Breast epithelium (tissue), 4 donors: ENCODE data around the gene CCND1. TPM values are rescaled to one million over a fixed set of nuclear protein-coding genes. Genes with fewer than 3 reads are reported as not detected.

Experiments
- DNase-seq, 2 donors: peaks; one replicate each; pipeline ENCODE4 v3.0.0-alpha.2; 2019; ENCODE audit warnings: low spot score in 2 of 2
- H3K27ac ChIP-seq, 2 donors: fragments of 200-600 bp; sonication (generic) in 1 of 2; one replicate each; pipeline ENCODE4 v1.5.1; 2016 to 2019; ENCODE audit warnings: mild to moderate bottlenecking in 1 of 2
- H3K27me3 ChIP-seq, 2 donors: fragments of 200-600 bp; sonication (generic) in 1 of 2; one replicate each; pipeline versions ENCODE4 v1.5.1 to v1.6.0; 2017 to 2019; ENCODE audit warnings: control low read depth in 1 of 2, mild to moderate bottlenecking in 1 of 2
- H3K36me3 ChIP-seq: fragments of 200-600 bp; one replicate; pipeline ENCODE4 v1.5.1; 2019
- H3K4me1 ChIP-seq, 2 donors: fragments of 200-600 bp; sonication (generic); one replicate each; pipeline ENCODE4 v1.5.1; 2016 to 2019; ENCODE audit warnings: control low read depth in 1 of 2
- H3K4me3 ChIP-seq, 3 donors: fragments of 200-600 bp; sonication (generic); 1 replicate in 2 of 3; 2 replicates in 1 of 3; pipeline ENCODE4 v1.5.1; 2016 to 2019; ENCODE audit warnings: mild to moderate bottlenecking in 3 of 3, moderate library complexity in 2 of 3
- H3K9me3 ChIP-seq, 2 donors: fragments of 200-600 bp; sonication (generic) in 1 of 2; one replicate each; pipeline ENCODE4 v1.5.1; 2016 to 2019; ENCODE audit warnings: control low read depth in 1 of 2
- CTCF ChIP-seq, 3 donors: fragments of 450-650 bp; IDR thresholded peaks; one replicate each; pipeline ENCODE4 v1.5.1; 2016 to 2017; ENCODE audit warnings: antibody characterized with exemption in 3 of 3, mild to moderate bottlenecking in 3 of 3, moderate library complexity in 3 of 3
- POLR2A ChIP-seq: fragments of 450-650 bp; IDR thresholded peaks from one replicate; pipeline ENCODE4 v1.6.1; 2016; ENCODE audit warnings: antibody characterized with exemption, mild to moderate bottlenecking, moderate library complexity
- POLR2AphosphoS5 ChIP-seq, 3 donors: sonication (generic); formaldehyde crosslinking; IDR thresholded peaks; one replicate each; pipeline ENCODE4 v1.6.1; 2017; ENCODE audit warnings: antibody characterized with exemption in 3 of 3
- intact Hi-C: fragments of 100-400 bp; cut with DNase I; formaldehyde crosslinking; loops from one replicate; pipeline ENCODE4 v1.15.1; 2023; ENCODE audit warnings: low total_unique reads
- total RNA-seq, 3 donors: library from RNA; depleted of rRNA; stranded (reverse); fragments of >200 nt; gene quantifications; one replicate each; pipeline ENCODE4 v1.1.0, GENCODE V29; 2016

The CCND1 gene
- total RNA-seq, 3 donors from 2014 or later, result 42.3 to 199 (median 99.0) TPM

GRCh38 chr11:69595805-69596665 lies 44.9 kb upstream of the CCND1 start:
- intact Hi-C loops, result no loop called here
- no peaks in the 10 kb centered on the region for H3K4me1 ChIP-seq
- DNase-seq, result no peak
- TF ChIP-seq POLR2AphosphoS5 (IDR thresholded peaks at IDR 0.05) (no peak), CTCF (IDR thresholded peaks at IDR 0.05) (no peak), POLR2A (no peak)
- no peaks in the 10 kb centered on the region for H3K9me3 ChIP-seq
- H3K4me3 ChIP-seq, result no peak overlapping the region
- H3K27me3 ChIP-seq, result no peaks in the 10 kb centered on the region
- no peak overlapping the region for H3K27ac ChIP-seq
- no peaks in the 10 kb centered on the region for H3K36me3 ChIP-seq

DNA sequence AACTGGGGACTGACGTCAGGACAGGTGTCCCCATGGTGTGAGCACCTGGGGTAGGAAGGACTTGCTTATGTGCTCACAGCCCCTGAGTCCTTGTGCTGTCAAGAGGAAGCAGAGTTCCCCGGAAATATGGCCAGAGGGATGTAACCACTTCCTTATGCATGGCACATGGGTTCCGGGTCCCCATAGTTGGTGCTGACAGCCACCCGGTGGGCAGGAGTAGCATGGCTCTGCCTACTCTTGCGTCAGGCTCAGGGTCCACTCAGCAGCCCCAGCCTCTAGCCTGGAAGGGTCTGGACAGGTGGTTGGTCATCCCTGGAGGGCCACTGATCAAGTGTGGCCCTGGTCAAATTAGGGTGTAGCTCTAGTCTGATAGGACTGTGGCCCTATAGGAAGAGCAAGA lies 42.8 kb upstream of the CCND1 start:
- intact Hi-C loops, result no loop called here
- H3K4me3 ChIP-seq, result no peak overlapping the region
- no peak overlapping the region for H3K27ac ChIP-seq
- no peak for TF ChIP-seq CTCF (IDR thresholded peaks at IDR 0.05)
- no peak for TF ChIP-seq POLR2AphosphoS5 (IDR thresholded peaks at IDR 0.05)
- DNase-seq, result no peak
- no peaks in the 10 kb centered on the region for H3K27me3 ChIP-seq
- H3K4me1 ChIP-seq, result no peaks in the 10 kb centered on the region
- no peaks in the 10 kb centered on the region for H3K9me3 ChIP-seq
- H3K36me3 ChIP-seq, result no peaks in the 10 kb centered on the region

GRCh38 chr11:69599502-69599901 lies 41.5 kb upstream of the CCND1 start:
- DNase-seq, result no peak
- no peak overlapping the region for H3K27ac ChIP-seq
- H3K36me3 ChIP-seq, result no peaks in the 10 kb centered on the region
- no peaks in the 10 kb centered on the region for H3K27me3 ChIP-seq
- intact Hi-C loops, result no loop called here
- TF ChIP-seq POLR2A (no peak), CTCF (IDR thresholded peaks at IDR 0.05) (no peak), POLR2AphosphoS5 (IDR thresholded peaks at IDR 0.05) (no peak)
- H3K4me1 ChIP-seq, result no peaks in the 10 kb centered on the region
- H3K9me3 ChIP-seq, result no peaks in the 10 kb centered on the region
- no peak overlapping the region for H3K4me3 ChIP-seq

- Histone ChIP-seq H3K27ac (no peak overlapping the region), H3K36me3 (no peaks in the 10 kb centered on the region), H3K9me3 (no peaks in the 10 kb centered on the region), H3K27me3 (no peaks in the 10 kb centered on the region), H3K4me1 (no peaks in the 10 kb centered on the region), H3K4me3 (no peak overlapping the region)
- no peak for TF ChIP-seq POLR2AphosphoS5 (IDR thresholded peaks at IDR 0.05)
- no peak for DNase-seq
- intact Hi-C loops, result no loop called here
These were observed 41.0 kb upstream of the CCND1 start for GRCh38 chr11:69600001-69600400.

GRCh38 chr11:69601011-69601975 lies 39.7 kb upstream of the CCND1 start:
- Histone ChIP-seq H3K27me3 (no peaks in the 10 kb centered on the region), H3K4me1 (no peaks in the 10 kb centered on the region), H3K9me3 (no peaks in the 10 kb centered on the region), H3K4me3 (no peak overlapping the region), H3K36me3 (no peaks in the 10 kb centered on the region), H3K27ac (no peak overlapping the region)
- no peak for DNase-seq
- intact Hi-C loops, result no loop called here
- no peak for TF ChIP-seq CTCF (IDR thresholded peaks at IDR 0.05)
- no peak for TF ChIP-seq POLR2A
- no peak for TF ChIP-seq POLR2AphosphoS5 (IDR thresholded peaks at IDR 0.05)
